HG03432 (cell line): ENCODE measurements around the gene DMD.
"Not testable (repeated sequence)": the region's sequence is repeated elsewhere in the genome, so short reads cannot be mapped to it uniquely, and the experiment has no call there.

Experiments used
- ATAC-seq: cut with Tn5 transposase; IDR thresholded peaks from one replicate; pipeline ENCODE4 v1.9.1; 2021; ENCODE audit warnings: mild to moderate bottlenecking, moderate library complexity; ENCODE audit not compliant: unreplicated experiment

DMD gene

GRCh38 chrX:32868524-32868895 lies 342.8 kb downstream of the DMD start:
- ATAC-seq, result no peak

DNA sequence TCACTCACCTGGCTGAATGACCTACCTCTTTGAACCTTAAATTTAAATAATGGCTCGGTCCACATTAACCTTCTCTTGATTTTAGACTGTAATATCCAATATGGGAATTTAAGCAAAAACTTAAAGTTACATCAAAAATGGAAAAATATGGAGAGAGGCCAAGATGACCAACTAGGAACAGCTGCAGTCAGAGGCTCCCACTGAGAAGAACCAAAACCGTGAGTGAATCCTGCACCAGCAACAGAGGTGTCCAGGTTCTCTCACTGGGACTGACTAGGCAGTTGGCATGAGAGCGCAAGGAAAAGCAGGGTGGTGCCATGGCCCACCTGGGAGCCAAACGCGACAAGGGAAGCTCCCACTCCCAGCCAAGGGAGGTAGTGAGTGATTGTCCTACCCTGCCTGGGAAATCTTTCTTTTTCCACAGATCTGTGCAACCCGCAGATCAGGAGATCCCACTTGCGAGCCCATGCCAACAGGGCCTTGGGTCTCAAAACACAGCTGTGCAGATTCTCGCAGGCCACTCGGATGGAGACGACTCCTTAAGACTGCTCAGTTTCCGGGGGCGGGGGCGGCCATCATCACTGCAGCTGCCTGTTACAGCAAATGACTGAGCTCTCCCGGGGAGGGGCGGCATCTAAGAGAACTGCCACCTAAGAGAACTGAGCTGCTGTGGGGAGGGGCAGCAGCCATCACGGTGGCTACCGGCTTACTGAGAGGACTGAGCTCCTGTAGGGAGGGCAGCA lies 343.4 kb downstream of the DMD start:
- ATAC-seq, result no peak

GRCh38 chrX:32852203-32852602 lies 359.1 kb downstream of the DMD start:
- no peak for ATAC-seq

GRCh38 chrX:32851556-32851955 lies 359.8 kb downstream of the DMD start:
- ATAC-seq, result no peak

DNA sequence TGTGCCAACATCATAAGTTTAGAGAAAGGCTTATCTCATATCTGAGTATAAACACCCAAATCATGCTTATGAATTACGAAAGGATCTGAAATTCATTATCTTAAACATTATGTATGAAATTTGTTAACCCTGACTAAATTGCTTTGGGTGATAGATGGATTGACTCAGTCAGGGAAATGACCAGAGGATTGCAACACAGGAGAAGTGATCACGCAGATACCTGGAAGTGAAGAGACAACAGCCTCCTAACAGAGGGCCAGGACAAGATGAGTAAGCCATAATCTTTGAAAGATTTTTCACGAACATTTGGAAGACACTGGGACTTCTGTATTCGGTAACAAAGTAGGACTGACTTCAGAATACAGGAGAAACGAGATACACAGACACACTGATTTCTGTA lies 363.4 kb downstream of the DMD start:
- no peak for ATAC-seq

DNA sequence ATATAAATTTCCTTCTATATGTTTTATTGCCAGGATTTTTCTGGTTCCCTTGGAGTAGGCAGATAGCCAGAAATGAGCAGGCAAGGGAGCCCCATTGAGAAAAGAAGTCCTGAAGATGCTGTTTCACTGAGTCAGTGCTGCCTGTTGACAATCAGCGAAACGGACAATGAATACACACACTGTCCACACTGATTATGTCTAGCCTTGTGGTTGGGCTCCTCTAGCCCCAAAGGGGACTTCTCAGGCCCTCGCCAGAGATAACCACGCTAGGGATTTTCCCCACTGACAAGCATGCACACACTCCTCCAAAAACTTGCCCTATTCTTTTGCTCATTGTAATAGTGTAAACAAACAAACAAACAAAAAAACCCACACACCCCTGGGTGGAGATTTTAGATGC lies 369.3 kb downstream of the DMD start:
- no peak for ATAC-seq

GRCh38 chrX:32839781-32840180 lies 371.6 kb downstream of the DMD start:
- ATAC-seq, result no peak

GRCh38 chrX:32825009-32825408 lies 386.3 kb downstream of the DMD start:
- ATAC-seq, result no peak

DNA sequence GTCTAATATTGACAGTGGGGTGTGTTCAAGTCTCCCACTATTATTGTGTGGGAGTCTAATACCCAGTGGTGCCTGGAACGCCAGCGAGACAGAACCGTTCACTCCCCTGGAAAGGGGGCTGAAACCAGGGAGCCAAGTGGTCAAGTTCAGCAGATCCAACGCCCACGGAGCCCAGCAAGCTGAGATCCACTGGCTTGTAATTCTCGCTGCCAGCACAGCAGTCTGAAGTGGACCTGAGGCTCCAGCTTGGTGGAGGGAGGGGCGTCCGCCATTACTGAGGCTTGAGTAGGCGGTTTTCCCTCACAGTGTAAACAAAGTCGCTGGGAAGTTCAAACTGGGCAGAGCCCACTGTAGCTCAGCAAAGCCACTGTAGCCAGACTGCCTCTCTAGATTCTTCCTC lies 407.3 kb downstream of the DMD start:
- ATAC-seq, result no peak

DNA sequence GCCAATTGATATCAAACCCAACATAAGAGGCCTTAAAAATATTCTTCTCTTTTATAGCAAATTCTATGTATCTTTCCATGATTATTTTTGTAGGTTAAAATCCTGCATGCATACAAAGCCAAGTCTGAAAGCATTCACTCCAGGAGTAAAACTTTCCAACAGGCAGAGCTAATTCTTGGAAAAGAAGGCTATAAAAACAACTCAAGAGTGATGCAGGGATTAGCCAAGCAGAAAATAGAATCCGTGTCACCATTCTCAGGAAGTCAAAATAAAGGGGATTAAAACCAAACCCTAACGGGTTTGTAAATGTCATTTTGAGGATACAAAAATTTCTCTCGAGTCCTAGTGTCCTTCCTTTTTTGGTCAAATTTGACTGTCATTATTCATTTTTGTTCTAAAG lies 412.4 kb downstream of the DMD start:
- ATAC-seq, result no peak

DNA sequence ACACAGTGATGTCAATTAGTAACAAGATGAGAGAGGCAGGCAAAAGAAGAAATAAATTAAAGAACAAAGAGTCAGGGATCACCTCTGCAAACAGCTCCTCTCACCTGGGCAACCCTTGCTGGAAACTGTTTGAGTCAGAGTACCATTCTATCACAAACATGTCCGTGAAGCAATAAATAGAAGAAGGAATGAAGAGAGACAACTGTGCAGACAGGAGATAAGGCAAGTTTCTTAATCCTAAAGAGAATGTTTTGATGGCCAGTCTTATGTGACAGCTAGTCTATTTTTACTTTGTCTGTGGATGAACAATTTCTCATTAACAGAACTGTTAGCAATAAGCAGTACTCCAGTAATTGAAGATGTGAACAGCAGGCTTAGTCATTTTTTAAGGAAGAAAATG lies 422.4 kb downstream of the DMD start:
- no peak for ATAC-seq

DNA sequence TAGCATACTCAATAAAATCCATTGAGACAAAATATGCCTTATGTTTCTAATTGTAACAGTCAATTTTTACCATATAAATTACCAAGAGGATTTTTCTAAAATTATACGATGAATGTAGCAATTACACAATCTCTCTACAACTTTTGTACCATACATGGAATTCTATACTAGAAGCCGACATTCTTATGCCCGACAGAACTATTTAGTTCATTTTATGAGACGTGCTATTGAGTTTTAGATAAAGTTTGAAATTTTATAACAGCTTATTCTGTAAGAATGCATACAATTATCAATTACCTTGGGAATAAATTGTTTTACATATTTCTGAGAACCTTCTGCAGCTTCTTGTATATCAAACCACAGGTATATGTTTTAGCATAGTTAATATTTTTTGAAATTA lies 431.2 kb downstream of the DMD start:
- no peak for ATAC-seq

DNA sequence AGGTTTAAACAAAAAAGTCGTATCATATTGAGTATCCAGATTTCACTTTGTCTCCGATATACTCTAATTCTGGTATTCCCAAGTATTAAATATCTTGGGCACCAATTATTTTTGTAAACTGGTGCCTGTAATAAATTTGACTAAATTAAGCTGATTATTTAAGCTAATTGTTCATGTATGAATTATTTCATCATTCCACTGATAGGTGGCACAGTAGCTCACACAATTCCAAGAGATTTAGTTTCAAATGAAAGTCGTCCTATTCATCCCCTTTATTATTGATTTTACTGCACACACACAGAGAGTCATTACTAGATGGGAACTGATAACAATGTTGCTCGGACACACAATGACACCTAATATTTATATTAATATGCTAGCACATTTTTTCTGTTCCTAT lies 432.4 kb downstream of the DMD start:
- no peak for ATAC-seq

DNA sequence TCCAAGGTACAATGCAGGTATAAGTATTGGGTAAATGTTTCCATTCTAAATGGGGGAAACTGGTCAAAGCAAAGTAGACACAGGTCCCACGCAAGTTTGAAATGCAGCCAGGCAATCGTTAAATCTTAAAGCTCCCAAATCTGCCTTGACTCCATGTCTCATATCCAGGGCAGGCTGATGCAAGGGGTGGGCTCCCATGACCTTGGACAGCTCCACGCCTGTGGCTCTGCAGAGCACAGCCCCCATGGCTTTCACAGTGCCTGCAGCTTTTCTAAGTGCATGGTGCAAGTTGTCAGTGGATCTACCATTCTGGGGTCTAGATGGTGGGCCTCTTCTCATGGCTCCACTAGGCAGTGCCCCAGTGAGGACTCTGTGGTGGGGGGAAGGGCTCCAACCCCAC lies 436.4 kb downstream of the DMD start:
- ATAC-seq, result no peak

GRCh38 chrX:32749070-32749469 lies 462.3 kb downstream of the DMD start:
- no peak for ATAC-seq

GRCh38 chrX:32745323-32745722 lies 466.0 kb downstream of the DMD start:
- no peak for ATAC-seq

DNA sequence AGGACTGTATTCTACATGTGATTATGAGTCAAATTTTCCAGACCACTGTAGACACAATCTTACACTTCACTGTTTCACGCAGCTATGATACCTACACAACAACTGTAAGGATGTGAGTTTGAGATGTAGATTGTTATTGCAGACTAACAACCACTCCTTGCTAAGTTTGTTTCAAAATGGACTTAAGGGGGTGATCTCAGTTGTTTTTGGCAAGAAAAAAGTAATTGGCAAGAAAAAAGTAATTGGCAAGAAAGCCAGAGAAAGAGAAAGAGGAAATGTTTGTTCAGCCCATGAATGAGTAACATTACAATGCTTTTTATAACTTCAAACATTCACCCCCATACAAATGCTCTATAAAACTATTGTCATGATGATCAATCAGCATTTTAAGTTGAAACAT lies 466.4 kb downstream of the DMD start:
- ATAC-seq, result no peak

DNA sequence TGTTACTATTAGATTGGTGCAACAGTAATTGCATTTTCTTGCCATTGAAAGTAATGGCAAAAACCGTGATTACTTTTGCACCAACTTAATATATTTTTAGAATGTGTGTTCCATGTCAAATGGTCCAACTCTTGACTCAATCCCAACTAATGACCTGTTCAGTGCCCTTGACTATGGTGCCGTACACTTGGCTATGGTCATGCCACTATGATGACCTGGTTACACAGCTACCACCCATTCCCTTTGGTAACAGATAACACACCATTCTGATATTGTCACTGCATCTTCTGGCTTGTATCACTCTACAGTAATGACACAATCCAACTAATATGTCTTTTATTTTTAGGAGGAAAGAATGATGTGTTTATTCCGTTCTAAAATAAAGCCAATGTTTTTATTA lies 469.4 kb downstream of the DMD start:
- no peak for ATAC-seq

- no peak for ATAC-seq
Observed at GRCh38 chrX:32708542-32708941, 502.8 kb downstream of the DMD start.

DNA sequence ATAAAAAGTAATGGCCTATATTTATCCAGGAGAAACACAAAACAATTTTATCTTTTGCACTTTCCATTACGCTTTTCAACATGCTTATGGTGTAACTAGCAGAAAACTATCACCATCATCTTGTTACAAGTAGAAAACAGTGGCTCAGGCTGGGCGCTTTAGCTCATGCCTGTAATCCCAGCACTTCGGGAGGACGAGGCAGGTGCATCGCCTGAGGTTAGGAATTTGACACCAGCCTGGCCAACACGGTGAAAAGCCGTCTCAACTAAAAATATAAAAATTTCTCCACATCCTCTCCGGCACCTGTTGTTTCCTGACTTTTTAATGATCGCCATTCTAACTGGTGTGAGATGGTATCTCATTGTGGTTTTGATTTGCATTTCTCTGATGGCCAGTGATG lies 506.0 kb downstream of the DMD start:
- not testable (repeated sequence) for ATAC-seq

GRCh38 chrX:32687379-32687778 lies 524.0 kb downstream of the DMD start:
- ATAC-seq, result no peak

- no peak for ATAC-seq
Observed at GRCh38 chrX:32678487-32678886, 532.9 kb downstream of the DMD start.

DNA sequence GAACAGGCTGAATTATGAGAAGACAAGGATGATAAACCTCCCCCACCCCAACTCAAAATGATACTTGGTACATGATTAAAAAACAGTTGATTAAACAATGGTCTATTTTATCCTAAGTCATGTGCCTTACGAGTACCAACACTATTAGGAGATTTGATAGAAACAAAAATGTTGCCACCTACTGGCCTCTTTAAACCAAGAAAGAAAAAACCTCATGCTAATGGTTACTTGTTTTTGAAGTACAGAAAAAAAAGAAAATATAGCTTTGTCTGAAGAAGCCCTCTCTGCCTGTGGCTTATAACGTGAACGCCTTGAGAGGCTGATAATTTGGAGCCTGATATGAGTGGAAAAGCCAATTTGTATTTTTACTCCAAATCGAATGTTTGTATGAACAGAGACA lies 538.2 kb downstream of the DMD start:
- ATAC-seq, result no peak
